PC-9 (cell line): Measurements from ENCODE around the gene AFF2.

Source experiments
- CTCF ChIP-seq: fragments of 200-600 bp; sonication (generic); conservative IDR thresholded peaks from 2 replicates; pipeline ENCODE4 v1.6.1; 2017; ENCODE audit warnings: mixed run types, antibody characterized with exemption, mild to moderate bottlenecking, moderate library complexity
- EZH2 ChIP-seq: fragments of 200-600 bp; sonication (generic); IDR thresholded peaks from 2 replicates; pipeline ENCODE4 v1.8.0; 2017; ENCODE audit warnings: antibody characterized with exemption, low read depth

- TF ChIP-seq CTCF (no peak), EZH2 (no peak)
Measured at GRCh38 chrX:148928811-148929210, 428.4 kb downstream of the AFF2 start.
